Activated T-helper 1 cell treated with Interleukin-2 at 50 U/mL for 16 hours (primary cell): ENCODE data around the gene NKX1-1.
"Not testable (repeated sequence)": the region's sequence is repeated elsewhere in the genome, so short reads cannot be mapped to it uniquely, and the experiment has no call there.

ENCODE experiments used
- DNase-seq: peaks from one replicate; pipeline ENCODE4 v3.0.0-alpha.2; 2020; ENCODE audit warnings: low read depth

The NKX1-1 gene

DNA sequence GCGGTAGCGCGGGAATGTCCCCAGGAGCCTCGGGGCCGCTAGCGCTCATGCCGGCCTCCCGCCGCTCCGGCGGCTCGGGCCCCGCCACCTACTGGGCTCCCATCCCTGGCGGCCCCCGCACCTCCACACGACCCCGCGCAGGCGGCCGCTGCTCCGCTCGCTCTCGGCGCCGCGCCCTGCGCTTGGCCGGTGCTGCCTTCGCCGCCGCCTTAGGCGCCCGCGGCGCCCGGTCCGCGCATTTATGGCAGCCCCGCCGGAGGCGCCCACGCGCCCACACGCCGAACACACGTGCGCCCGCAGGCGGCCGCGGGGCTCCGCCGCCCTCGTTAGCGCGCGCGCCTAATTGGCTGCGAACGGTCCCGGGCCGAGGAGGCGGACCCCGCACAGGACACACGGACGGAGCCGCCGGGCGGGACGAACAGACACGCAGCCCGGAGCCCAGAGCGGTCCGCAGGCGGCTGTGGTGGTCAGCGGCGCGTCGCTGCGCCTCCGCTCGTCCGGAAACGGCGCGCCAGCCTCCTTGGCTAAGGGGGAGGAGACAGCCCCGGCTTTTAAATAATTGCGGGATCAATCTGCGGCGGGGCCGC, at the start of gene NKX1-1:
TSS of gene NKX1-1 (minus strand) at position 49 of the 587 bp plus-strand sequence. CDS start at position 49, 0 bp downstream.
- no peak for DNase-seq

DNA sequence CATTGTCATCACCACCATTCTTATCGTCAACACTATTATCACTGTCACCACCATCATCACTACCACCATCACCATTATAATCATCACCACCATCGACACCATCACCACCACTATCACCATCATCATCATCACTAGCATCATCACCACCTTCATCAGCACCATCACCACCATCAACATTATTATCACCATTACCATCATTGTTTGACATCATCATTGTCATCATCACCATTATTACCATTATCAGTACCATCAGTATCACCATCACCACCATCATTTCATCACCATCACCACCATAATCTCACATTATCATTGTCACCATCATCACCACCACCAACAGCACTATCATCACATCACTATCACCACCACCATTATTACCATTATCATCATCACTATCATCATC, 47.5 kb upstream of the NKX1-1 start:
- DNase-seq, result no peak

DNA sequence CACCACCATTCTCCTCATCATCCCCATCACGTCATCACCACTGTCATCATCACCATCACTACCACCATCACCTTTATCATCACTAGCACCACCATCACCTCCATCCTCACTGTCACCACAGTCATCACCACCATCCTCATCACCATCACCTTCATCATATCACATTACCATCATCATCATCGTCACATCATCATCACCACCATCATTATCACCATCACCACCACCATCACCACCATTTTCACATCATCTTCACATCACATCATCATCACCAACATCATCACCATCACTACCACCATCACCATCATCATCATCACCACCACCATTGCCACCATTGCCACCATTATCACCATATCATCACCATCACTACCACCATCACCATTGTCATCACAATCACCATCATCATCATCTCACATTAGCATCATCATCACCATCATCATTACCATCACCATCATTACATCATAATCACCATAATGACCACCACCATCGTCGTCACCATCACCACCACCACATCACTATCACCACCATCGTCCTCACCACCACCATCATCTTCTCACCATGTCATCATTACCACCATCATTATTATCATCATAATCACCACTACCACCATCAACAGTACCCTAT, 46.3 kb upstream of the NKX1-1 start:
- no peak for DNase-seq

DNA sequence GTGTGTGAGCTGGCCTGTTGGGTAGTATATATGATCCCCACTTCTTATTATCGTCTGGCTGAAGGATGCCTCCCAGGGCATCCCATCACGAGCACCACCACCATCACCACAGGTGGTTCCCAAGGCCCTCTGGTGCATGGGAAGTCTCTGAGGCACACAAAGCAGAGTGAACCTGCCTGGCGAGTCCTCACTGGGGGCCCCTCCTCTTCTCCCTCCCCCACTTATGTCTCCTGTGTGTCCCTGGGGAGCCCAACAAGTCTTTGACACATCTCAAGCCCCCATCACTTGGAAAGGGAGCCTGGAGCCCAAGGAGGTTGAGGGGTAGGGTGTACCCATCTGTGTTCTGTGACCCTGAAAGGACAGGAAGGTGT, 45.5 kb upstream of the NKX1-1 start:
- no peak for DNase-seq

DNA sequence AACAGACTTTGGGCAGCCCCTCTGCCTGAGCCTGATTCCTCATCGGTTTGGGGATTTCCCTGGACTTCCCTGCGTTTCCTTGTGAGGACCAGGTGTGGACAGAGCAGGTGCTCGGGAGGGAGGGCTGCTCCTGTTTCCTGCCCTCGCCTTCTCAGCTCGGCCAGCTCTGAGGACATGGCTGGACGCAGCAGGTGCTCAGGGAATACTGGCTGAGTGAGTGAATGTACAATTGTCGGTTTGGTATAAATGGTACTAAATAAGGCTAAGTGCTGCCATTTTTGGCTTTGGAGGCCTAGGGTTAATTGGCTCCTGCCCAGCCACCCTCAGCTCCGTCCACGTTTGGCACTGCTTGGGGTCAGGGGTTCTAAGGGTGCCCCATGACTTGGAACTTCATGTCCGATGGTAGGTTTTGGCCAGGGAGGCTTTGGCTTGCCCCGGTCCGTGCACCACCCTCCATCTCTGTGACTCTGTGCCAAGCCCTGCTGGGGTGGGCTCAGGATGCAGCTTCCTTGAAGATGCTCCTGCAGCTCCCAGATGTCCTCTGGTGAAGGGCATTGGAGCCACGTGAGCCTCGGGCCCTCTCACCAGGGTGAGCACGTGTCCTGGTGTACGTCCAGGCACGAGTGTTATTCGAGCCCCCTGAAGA, 45.0 kb upstream of the NKX1-1 start:
- DNase-seq, result no peak

DNA sequence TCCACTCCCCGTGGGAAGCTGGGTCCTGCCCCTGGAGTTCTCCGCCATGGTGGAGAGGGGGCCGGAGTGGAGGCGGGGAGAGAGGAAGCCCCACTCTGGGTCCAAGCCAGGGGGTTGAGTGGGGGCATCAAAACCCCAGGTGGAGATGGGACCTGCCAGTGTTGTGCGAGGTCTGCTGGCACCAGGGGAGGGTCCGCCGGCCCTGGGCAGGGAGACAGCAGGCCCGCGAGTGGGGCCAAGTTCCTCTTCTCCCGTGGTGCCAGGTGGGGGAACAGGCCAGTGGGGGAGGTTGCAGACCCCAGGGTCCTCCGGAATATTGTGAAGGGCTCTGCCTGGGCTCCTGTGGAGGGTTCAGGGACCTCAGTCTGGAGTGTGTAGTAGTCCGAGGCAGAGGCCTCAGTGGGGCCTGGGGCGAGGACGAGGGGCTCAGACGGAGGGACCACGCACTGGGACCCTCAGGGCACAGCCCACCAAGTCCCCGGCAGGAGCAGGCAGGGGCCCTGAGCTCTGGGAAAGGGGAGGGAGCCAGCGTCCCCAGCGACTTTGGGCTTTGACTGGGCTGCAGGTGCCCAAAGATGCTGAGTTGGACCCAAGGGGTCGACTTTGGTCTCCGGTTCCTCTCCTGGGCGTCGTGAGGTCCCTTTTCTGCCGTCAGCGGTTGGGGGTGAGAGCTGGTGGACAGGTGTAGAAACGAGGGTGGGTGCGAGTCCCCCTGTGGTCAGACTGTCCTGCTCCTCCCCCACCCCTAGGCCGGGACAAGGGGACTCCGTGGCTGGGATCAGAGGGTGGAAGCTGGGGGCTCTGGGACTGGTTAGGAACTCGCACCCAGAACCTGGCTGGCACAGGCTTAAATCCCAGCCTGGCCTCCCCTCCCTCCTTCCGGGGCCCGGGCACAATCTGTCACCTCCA, 43.8 kb upstream of the NKX1-1 start:
- DNase-seq, result no peak

DNA sequence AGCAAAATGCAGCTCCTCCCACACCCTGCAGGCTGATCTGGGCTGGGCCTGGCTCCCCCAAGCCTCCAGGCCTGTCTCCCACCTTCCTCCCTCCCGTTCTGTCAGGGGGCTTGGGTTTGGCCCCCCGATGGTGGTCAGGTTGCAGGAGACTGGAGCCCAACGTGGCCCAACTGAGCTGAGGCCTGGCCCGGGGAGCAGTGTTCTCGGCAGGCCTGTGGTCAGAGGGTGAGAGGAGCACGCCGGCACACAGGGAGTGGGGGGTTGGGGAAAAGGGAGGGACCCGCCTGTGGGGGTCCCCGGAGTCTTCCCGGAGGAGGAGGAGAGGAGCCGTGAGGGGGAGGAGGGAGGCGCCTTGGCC, 43.2 kb upstream of the NKX1-1 start:
- DNase-seq, result no peak

DNA sequence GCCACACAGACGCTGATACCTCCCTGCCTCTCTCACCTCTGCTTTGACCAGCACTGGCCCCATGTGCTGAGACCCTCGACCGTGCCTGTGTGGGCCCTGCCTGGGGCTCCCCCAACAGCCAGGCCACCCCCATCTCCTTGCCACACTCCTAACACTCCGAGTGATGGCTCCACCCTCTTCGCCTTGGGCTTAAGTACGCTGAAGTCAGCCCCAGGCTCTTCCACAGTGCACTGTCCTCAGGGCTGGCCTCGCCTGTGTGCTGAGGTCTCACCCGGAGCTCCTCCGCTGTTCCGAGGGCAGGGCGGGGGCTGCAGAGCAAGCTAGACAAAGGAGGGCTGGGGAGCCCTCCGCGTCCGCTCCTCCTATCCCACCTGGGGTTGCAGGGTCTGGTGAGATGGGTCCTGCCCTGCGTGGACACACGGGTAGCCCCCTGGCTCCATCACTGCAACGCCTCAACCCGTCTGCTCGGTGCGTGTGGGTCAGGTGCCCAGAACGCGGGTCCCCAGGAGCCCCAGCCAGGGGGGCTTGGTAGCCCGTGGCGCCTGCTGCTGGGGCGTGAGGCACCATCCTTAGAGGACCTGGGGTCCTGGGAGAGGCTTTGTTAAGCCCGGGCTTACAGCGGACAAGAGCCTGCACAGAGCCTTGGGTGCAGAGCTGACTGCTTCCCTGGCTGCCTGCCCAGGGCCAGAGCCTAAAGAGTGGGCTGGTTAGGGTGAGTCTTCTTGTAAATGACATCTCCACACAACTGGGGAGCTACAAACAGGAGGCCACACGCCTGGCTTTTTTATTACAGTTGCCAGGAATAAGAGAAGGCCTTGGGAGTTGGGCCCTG, 42.6 kb upstream of the NKX1-1 start:
- DNase-seq, result no peak

DNA sequence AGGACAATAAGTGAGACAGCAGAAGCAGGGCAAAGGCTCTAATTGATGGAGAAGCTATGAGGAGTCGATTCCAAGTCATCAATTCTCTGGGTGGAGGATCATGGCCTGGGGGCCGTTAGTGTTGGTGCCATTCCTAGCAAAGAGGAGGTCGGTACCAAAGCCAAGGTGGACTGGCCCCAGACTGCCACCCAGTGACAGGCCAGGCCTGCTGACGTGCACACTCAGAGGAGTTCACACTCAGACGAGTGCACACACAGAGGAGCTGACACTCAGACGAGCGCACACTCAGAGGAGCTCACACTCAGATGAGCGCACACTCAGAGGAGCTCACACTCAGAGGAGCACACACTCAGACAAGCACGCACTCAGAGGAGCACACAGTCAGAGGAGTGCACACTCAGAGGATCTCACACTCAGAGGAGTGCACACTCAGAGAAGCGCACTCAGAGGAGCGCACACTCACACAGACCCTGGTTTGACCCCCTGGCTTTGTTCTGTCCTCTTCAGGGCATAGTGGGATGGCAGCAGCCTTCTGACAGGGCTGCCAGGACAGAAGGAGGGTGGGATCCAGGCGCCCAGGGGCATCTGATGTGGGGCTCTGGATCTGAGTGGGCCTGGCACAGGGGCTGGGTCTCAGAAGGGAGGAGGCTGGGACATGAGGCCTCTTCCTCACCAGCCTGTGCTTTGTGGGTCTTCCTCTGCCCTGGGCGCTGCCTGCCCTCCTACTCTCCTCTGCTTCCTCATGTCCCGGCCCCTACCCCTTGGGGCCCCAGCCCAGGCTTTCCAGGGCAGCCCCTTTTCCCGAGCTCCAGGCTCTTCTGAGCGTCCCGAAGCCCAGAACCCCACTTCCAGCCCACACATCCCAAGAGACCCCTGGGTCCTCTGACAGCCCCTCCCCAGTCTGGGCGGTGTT, 41.7 kb upstream of the NKX1-1 start:
- no peak for DNase-seq

DNA sequence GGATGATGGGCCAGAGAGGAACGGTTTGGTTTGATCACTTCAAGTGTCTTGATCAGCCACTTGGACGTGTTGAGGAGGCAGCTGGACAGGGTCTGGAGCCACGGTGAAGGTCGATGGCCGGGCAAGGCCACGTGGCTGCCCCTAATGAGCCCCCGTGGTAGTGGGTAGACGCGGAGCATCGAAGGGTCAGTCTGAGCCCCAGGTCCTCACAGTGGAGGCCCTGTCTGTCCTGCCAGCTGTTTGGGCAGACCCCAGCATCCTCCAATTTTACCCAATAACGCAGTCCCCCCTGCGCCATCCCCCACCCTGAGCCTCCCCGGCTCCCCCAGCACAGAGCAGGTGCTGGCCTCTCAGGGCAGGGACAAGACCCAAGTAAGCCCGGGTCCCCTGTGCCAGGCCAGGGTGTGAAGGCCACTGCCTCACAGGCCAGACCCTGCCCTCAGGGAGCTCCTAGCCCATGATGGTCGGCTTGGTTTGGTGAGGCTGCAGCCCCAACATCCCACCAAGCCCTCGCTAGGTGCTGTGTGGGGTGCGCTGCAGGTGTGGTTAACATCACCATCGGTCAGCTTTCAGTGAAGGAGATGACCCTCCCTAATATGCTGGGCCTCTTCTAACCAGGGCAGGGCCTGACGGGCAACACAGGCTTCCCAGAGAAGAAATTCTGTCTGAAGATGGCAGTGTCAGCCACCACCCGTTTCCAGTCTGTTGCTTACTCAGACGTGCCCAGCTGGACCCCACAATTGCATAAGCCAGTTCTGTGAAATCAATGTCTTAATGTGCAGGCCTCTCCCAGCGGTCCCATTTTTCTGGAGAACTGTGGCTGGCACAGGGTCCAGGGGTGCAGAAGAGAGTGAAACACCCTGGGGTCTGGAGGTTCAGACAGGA, 40.5 kb upstream of the NKX1-1 start:
- DNase-seq, result no peak

DNA sequence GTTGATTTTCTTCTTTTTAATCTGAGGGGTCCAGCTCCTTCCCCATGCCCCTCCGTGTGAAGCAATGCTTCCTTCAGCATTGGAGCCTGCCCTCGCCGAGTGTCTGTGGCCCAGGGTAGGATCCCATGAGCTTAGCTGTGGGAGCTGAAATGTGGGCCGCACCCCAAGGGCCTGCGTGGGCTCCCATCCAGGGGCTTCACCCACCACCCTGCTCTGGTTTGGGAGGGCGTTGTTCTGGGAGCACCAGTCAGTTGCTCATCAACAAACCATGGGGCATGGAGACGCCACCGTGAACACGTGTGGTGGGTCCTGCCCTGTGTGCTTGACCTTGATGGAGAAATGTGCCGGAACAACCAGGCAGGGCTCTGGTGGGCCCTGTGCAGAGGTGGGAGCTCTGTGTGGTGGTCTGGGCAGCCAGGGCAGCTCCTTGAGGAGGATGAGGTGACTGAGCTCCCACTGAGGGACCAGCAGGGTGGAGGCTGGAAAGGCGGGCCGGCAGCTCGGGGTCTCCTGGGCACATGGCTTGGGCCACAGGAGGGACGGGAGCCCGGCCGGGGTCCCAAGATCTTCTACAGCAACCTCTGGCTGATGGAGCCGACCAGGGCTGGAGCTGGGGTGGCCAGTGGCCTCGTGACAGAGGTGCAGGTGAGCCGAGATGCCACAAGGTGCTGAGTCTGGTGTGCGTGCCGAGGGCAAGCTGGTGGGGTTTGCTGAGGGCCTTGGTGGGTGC, 39.6 kb upstream of the NKX1-1 start:
- no peak for DNase-seq

DNA sequence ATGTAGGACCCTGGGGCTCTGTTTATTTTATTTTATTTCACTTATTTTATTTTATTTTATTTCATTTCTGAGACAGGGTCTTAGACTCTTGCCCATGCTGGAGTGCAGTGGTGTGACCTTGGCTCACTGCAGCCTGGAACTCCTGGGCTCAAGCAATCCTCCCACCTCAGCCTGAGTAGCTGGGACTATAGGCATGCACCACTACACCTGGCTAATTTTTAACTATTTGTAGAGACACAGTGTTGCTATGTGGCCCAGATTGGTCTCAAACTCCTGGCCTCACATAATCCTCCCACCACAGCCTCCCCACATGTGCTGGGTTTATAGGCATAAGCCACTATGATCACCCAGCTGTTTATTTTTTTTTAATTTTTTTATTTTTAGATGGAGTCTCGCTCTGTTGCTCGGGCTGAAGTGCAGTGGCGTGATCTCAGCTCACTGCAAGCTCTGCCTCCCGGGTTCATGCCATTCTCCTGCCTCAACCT, 37.5 kb upstream of the NKX1-1 start:
- not testable (repeated sequence) for DNase-seq

DNA sequence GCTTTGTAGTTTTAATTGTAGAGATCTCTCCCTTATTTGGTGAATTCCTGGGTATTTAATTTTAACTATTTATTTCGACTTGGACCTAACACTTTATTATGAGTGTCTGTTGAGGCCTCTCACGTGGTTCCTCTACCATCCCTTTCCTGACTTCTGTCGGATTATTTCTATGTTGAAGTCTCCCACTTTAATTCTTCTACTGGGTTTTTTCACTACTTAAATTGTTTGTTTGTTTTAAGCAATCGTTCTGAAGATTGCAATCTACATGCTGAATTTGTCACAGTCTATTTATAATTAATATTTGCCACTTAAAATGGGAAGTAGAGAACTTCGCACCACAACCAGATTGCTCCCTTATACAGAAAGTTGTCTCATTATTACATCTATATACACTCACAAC, 20.8 kb upstream of the NKX1-1 start:
- DNase-seq, result no peak

DNA sequence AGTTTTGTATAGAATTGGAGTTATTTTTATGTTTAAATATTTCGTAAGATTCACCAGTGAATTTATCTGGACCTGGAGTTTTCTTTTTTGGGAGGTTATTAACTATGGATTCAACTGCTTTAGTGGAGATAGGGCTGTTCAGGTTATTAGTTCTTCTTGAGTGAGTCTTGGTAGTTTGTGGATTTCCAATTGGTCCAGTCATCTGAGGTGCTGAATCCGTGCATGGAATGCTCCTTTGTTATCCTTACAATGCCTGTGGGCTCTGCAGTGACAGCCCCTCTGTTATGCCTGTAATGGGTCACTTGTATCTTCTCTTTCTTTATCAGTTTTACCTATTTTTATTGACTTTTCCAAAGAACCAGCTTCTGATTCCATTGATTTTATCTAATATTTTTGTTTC, 15.4 kb upstream of the NKX1-1 start:
- DNase-seq, result no peak

DNA sequence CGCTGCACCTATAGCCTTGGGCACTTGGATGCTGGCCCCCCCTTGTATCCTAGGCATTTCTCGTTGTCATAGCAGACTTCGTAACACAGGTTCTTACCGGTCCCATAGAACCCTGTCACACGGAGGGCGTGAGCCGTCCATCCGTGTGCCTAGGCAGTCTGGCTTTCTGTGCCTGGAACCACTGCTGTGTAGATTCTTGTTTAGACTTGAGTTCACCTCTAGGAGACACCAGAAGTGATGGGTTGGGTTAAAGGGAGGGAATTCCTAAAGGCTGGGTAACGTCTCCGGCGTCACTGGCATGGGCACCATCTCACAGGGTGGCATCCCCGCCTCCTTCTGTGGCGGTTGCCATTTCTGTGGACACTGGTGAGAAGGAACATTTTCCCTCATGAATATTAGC, 13.5 kb upstream of the NKX1-1 start:
- DNase-seq, result no peak

DNA sequence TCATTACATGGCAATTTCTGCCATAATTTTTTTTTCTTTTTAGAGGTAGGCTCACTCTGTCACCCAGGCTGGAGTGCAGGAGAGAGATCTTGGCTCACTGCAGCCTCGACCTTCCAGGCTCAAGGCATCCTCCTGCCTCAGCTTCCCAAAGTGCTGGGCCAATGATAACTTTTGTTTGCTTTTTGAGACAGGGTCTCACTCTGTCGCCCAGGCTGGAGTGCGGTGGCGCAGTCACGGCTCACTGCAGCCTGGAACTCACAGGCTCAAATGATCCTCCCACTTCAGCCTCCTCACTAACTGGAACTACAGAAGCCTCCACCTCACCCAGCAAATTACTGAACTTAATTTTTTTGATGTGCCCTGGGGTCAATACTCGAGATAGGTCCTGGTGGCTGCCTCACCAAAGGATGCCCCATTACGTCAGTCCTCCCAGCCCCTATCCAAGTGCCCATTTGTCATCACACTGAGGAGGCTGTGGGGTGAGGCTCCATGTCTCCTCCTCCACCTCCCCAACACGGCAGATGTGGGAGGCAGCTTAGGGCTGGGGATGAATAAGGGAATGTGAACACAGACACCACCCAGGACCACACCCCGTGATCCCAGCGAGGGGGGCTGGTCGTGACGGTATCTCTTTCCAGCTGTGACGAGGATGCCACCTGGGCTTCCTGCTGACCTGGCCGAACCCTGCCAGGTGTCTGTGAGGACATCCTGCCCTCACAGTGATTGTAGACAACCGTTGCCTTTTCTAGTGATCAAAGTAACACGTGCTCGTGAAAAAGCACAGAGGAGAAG, 12.4 kb upstream of the NKX1-1 start:
- DNase-seq, result no peak

DNA sequence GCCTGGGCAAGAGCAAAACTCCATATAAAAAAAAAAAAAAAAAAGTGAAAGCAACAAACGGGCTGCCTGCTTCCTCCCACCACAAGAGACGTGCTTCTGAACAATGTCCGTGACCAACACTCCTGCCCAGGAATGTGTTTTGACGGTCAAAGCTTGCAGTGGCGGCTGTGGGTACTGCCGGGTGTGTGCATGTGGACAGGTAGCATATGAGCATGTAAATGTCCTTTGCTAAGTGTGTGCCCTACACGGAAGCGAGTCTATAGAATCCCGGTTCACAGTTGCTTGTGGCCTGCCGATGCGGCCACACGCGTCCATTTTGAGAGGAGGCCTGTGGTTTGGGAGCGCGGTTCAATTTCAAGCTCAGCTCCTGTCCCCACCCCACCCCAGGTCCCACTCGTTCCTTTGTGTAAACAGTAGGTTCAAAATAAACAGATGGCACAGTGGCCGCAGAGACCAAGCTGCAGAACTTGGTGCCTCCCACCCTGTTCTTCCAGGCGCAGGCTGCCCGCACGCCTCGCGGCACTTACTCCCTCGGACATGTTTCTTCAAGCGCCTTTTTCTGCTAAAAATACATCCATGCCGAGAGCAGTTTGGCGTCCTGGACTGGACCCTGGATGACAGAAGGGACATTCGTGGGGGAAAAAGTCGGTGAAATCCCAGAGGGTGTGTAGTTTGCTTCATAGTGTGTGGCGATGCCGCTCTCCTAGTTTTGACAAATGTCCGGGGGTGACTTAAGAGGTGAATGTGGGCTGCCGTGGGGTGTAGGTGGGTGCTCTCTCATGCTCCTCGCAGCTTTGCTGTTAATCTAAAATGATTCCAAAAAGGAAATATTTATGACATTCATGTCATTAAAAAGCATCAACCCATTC, 11.5 kb upstream of the NKX1-1 start:
- DNase-seq, result no peak
